HEK293 (cell line): ENCODE data around the gene GRIK4.

ENCODE experiments used
- CTCF ChIA-PET: fragments of 350-600 bp; formaldehyde crosslinking; extraction: SDS; loops from one replicate; lab custom pipeline; 2021; ENCODE audit warnings: antibody characterized with exemption; lab: Yijun Ruan, JAX
- POLR2A ChIA-PET: fragments of 300-600 bp; formaldehyde crosslinking; extraction: SDS; loops from one replicate; lab custom pipeline; 2020; ENCODE audit warnings: antibody characterized with exemption, inconsistent platforms; lab: Yijun Ruan, JAX
- H3K27ac ChIP-seq: fragments of 200-500 bp; sonication (Bioruptor generic); 2 replicates; pipeline ENCODE4 v1.5.1; 2014; ENCODE audit warnings: low read depth, low read length, control low read depth, inconsistent platforms; ENCODE audit errors: extremely low read depth
- H3K36me3 ChIP-seq, 2 experiments: fragments of 200-500 bp in 1 of 2; sonication (Bioruptor generic) in 1 of 2; 1 replicate in 1 of 2; 2 replicates in 1 of 2; pipeline ENCODE4 v1.5.1; 2014 to 2017; ENCODE audit warnings: inconsistent platforms in 2 of 2, low read length in 2 of 2; ENCODE audit not compliant: control insufficient read depth in 2 of 2, insufficient read depth in 1 of 2
- H3K4me1 ChIP-seq: fragments of 200-500 bp; sonication (Bioruptor generic); 2 replicates; pipeline ENCODE4 v1.5.1; 2014; ENCODE audit warnings: mild to moderate bottlenecking, low read length, inconsistent platforms; ENCODE audit not compliant: control insufficient read depth, insufficient read depth
- H3K4me3 ChIP-seq: 2 replicates; pipeline ENCODE4 v1.5.1; 2011; ENCODE audit warnings: low read depth, mild to moderate bottlenecking, control low read depth, low read length, moderate library complexity
- H3K9me3 ChIP-seq: fragments of 200-500 bp; sonication (Bioruptor generic); 2 replicates; pipeline ENCODE4 v1.5.1; 2014; ENCODE audit warnings: low read depth, low read length, inconsistent platforms; ENCODE audit not compliant: control insufficient read depth, insufficient read depth
- EGR2 ChIP-seq: fragments of 450-650 bp; formaldehyde crosslinking; IDR thresholded peaks from 2 replicates; pipeline ENCODE4 v1.5.1; 2016; ENCODE audit warnings: low read depth, missing biosample characterization, missing genetic modification characterization
- GFI1B ChIP-seq: fragments of 450-650 bp; formaldehyde crosslinking; IDR thresholded peaks from 2 replicates; pipeline ENCODE4 v1.5.1; 2016; ENCODE audit warnings: missing biosample characterization, missing genetic modification characterization
- PBX3 ChIP-seq: sonication (generic); formaldehyde crosslinking; IDR thresholded peaks from 2 replicates; pipeline ENCODE4 v1.8.1; 2022; ENCODE audit warnings: mild to moderate bottlenecking, moderate library complexity, missing genetic modification reagents
- PRDM4 ChIP-seq: fragments of 450-650 bp; formaldehyde crosslinking; IDR thresholded peaks from 2 replicates; pipeline ENCODE4 v1.5.1; 2017; ENCODE audit warnings: missing biosample characterization, missing genetic modification characterization
- PRDM6 ChIP-seq: fragments of 450-650 bp; formaldehyde crosslinking; IDR thresholded peaks from 2 replicates; pipeline ENCODE4 v1.5.1; 2017; ENCODE audit warnings: missing biosample characterization, missing genetic modification characterization
- REST ChIP-seq: fragments of 450-650 bp; formaldehyde crosslinking; IDR thresholded peaks from 2 replicates; pipeline ENCODE4 v1.5.1; 2016; ENCODE audit warnings: missing biosample characterization, missing genetic modification characterization
- ZFP3 ChIP-seq: fragments of 450-650 bp; formaldehyde crosslinking; IDR thresholded peaks from 2 replicates; pipeline ENCODE4 v1.5.1; 2016; ENCODE audit warnings: low read depth, missing biosample characterization, missing genetic modification characterization
- ZFP41 ChIP-seq: fragments of 450-650 bp; formaldehyde crosslinking; IDR thresholded peaks from 2 replicates; pipeline ENCODE4 v1.5.1; 2016; ENCODE audit warnings: missing biosample characterization, missing genetic modification characterization, borderline replicate concordance
- ZNF157 ChIP-seq: fragments of 450-650 bp; formaldehyde crosslinking; IDR thresholded peaks from 2 replicates; pipeline ENCODE4 v1.5.1; 2016; ENCODE audit warnings: missing biosample characterization, missing genetic modification characterization
- ZNF202 ChIP-seq: fragments of 450-650 bp; formaldehyde crosslinking; IDR thresholded peaks from 2 replicates; pipeline ENCODE4 v1.5.1; 2016; ENCODE audit warnings: missing biosample characterization, missing genetic modification characterization, borderline replicate concordance
- ZNF221 ChIP-seq: fragments of 450-650 bp; formaldehyde crosslinking; IDR thresholded peaks from 2 replicates; pipeline ENCODE4 v1.5.1; 2017; ENCODE audit warnings: missing biosample characterization, missing genetic modification characterization, borderline replicate concordance
- ZNF449 ChIP-seq: fragments of 450-650 bp; formaldehyde crosslinking; IDR thresholded peaks from 2 replicates; pipeline ENCODE4 v1.5.1; 2017; ENCODE audit warnings: missing biosample characterization, mild to moderate bottlenecking, missing genetic modification characterization, moderate library complexity
- ZNF555 ChIP-seq: fragments of 450-650 bp; formaldehyde crosslinking; conservative IDR thresholded peaks from 2 replicates; pipeline ENCODE4 v1.5.1; 2017; ENCODE audit warnings: missing biosample characterization, mild to moderate bottlenecking, missing genetic modification characterization, inconsistent platforms
- ZNF645 ChIP-seq: fragments of 450-650 bp; formaldehyde crosslinking; IDR thresholded peaks from 2 replicates; pipeline ENCODE4; 2016; ENCODE audit warnings: missing biosample characterization, missing genetic modification characterization
- ZNF792 ChIP-seq: fragments of 450-650 bp; formaldehyde crosslinking; IDR thresholded peaks from 2 replicates; pipeline ENCODE4 v1.5.1; 2016; ENCODE audit warnings: missing biosample characterization, missing genetic modification characterization
- ZXDB ChIP-seq: fragments of 450-650 bp; formaldehyde crosslinking; IDR thresholded peaks from 2 replicates; pipeline ENCODE4 v1.5.1; 2016; ENCODE audit warnings: missing biosample characterization, missing genetic modification characterization

GRIK4 gene

GRCh38 chr11:120898568-120898967 is 387.0 kb downstream of the GRIK4 start (continued):
- TF ChIP-seq ZNF202 (no peak), ZNF645 (no peak), ZNF792 (tag by site-specific recombination) (no peak), PBX3 (no peak), EGR2 (no peak), ZNF221 (tag by site-specific recombination) (no peak)

- ChIA-PET CTCF (interaction anchor here (0.7 to 2.5 kb wide), 2 partner anchors 13 to 28 kb away, joined by 4 to 14 read pairs; no protein-coding TSS in a partner anchor), POLR2A (no interaction called here)
- TF ChIP-seq ZNF449 (tag by site-specific recombination) = no peak
- TF ChIP-seq REST (tag by site-specific recombination) = no peak
- no peak for TF ChIP-seq PRDM6 (tag by site-specific recombination)
- no peak for TF ChIP-seq ZNF555
- TF ChIP-seq ZXDB (tag by site-specific recombination) = no peak
- TF ChIP-seq PRDM4 = no peak
- no peak for TF ChIP-seq ZNF157 (tag by site-specific recombination)
- TF ChIP-seq ZFP3 = no peak
- TF ChIP-seq GFI1B = no peak
- no peak for TF ChIP-seq ZFP41 (tag by site-specific recombination)
- Histone ChIP-seq H3K36me3 (no peaks in the 10 kb centered on the region), H3K4me3 (no peak overlapping the region), H3K9me3 (no peaks in the 10 kb centered on the region), H3K27ac (no peak overlapping the region), H3K4me1 (no peaks in the 10 kb centered on the region)
These were observed 388.2 kb downstream of the GRIK4 start for GRCh38 chr11:120899720-120900119.
